ENCODE data around the gene SUN1. TPM values are rescaled to one million over a fixed set of nuclear protein-coding genes. Genes with fewer than 3 reads are reported as not detected.

Gene SUN1
- total and polyA plus RNA-seq, 5 donors, result 86.9 to 163 (median 139) TPM

DNA sequence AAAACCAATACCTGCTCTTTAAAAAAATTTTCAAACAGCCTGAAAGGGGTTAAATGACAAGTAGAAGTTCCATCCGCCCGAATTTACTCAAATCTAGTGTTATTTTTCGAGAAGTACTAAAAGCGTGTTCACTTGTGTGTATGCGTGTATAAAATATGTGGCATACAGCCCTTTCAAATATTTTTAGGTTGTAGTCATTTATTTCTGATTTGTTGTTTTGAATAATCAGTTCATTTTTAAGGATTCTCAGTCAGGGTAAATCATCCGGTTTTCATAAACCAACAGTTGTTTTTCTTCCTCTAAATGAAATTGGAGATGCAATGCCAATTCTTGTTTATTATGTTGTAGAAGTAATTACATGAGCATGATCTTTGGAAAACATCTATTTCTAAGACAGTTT lies 6.9 kb upstream of the SUN1 start:
- H3K4me3 ChIP-seq (ENCODE audit: low read length), result no peak overlapping the region
- ATAC-seq (no peak), DNase-seq (no peak)
- H3K4me1 ChIP-seq (ENCODE audit: control insufficient read depth, insufficient read depth, low read length), result peaks cover 23% of the 10 kb centered on the region
- no peaks in the 10 kb centered on the region for H3K9me3 ChIP-seq (ENCODE audit: control insufficient read depth, low read length)
- 49% methylated on average over 6 of the region's 6 CpGs for WGBS
- no peak overlapping the region for H3K27ac ChIP-seq (ENCODE audit: low read length)
- H3K27me3 ChIP-seq (ENCODE audit: control insufficient read depth, insufficient read depth), result no peaks in the 10 kb centered on the region
- intact Hi-C loops (cut with DNase I), result loop anchor here in 1 of 4 donors (10.0 kb wide), 1 partner anchor 49 kb away; the partner anchor contains the start of gene GET4

DNA sequence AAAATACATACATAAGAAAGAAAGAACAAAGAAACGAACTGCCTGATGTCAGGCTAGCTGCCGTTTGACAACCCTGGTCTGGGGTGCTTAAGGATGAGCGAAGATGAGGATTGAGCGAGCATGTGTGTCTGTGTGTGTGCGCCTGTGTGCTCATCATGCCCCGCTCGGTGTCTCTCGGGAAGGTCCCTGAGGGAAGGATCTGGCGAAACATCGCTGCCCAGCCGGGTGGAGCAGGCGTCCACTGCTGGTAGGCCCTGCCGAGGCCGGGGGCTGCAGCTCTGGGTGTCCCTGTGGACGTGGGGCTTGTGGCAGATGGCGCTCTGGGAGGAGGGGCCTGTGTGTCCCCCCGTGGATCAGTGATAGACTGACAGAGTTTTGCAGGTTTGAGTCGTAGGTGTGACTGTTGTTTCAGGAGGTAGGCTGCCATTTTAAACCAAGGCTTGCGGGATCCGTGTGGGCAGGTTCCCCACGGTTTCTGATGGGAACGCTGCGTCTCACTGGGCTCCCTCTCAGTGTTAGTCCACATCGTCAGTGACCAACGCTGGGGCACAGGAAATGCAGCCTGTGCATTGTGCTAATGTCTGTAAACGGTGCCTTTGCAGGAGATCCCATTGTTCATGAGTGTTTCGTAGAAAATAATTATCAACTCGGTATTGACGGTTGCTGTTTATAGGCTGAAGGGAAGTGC lies 5.9 kb upstream of the SUN1 start:
- Histone ChIP-seq H3K27me3 (ENCODE audit: control insufficient read depth, insufficient read depth) (no peaks in the 10 kb centered on the region), H3K4me1 (ENCODE audit: control insufficient read depth, insufficient read depth, low read length) (peaks cover 28% of the 10 kb centered on the region), H3K27ac (ENCODE audit: low read length) (peak overlapping the region; percentile 84), H3K9me3 (ENCODE audit: control insufficient read depth, low read length) (no peaks in the 10 kb centered on the region), H3K4me3 (ENCODE audit: low read length) (no peak overlapping the region)
- DNase-seq (no peak), ATAC-seq (no peak)
- 57% methylated on average over 29 of the region's 29 CpGs for WGBS
- intact Hi-C loops (cut with DNase I), result loop anchor here in 1 of 4 donors (10.0 kb wide), 1 partner anchor 48 kb away; the partner anchor contains the start of gene GET4

DNA sequence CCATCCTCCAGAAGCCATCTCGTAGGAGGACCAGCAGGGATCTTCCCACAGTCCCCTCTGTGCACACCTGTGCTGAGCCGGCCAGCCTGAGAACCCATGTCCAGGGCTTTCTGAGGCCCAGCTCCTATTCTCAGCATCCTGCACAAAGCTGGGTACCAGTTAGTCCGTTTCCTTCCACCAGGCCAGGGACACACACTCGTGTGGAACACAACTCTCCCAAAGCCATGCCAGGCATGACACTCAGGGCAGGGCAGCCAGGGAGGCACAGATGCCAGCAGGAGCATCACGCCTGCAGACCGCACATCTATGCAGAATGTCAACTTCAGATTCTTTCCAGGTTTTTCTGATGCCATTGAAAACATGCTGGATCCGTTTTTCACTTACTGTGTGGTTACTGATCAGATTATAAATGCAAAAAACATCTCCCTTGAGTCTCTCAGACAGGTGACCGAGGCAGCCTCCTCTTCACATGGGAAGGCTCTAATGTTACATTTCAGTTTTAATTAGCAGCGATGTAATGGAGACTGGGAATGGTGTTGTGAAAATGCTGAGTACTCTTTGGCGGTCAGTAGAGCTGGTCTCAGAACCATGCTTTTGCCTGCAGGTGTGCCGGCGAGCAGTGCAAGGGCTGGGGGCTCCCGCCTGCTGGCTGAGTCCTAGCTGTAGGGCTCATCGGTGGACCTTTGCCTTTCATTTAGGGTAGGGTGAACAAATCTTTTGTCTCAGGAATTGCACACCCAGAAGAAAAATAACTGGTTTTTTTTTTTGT lies 3.3 kb upstream of the SUN1 start:
- no peak for ATAC-seq
- peaks cover 28% of the 10 kb centered on the region for H3K4me1 ChIP-seq (ENCODE audit: control insufficient read depth, insufficient read depth, low read length)
- no peak overlapping the region for H3K4me3 ChIP-seq (ENCODE audit: low read length)
- H3K27me3 ChIP-seq (ENCODE audit: control insufficient read depth, insufficient read depth), result no peaks in the 10 kb centered on the region
- H3K9me3 ChIP-seq (ENCODE audit: control insufficient read depth, low read length), result no peaks in the 10 kb centered on the region
- H3K27ac ChIP-seq (ENCODE audit: low read length), result no peak overlapping the region
- intact Hi-C loops (cut with DNase I), result loop anchor here in 1 of 4 donors (10.0 kb wide), 1 partner anchor 46 kb away; the partner anchor contains the start of gene GET4
- no peak for DNase-seq
- WGBS, result 85% methylated on average over 14 of the region's 14 CpGs

DNA sequence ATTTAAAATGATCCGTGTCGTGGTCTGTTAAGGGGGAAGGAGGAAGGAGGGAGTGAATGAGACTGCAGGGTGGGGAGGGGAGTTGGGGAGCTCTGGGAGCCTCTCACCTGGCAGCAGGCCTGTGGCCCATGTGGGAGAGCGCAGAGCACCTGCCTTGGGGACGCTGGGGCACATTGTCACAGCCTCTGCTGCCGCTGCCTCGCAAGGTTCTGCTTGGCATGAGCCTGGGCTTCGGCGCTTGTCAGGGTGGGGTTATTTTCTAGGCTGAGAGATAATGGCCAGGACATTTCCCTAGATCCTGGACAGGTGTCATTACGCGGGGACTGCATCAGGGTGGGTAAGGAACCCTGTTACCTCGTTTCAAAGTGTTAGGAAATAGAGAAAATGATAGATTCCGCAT lies 2.2 kb upstream of the SUN1 start:
- ATAC-seq (peak in 1 of 2 donors; percentile 7), DNase-seq (no peak)
- intact Hi-C loops (cut with DNase I), result no loop called here
- peaks cover 22% of the 10 kb centered on the region for H3K4me1 ChIP-seq (ENCODE audit: control insufficient read depth, insufficient read depth, low read length)
- H3K27ac ChIP-seq (ENCODE audit: low read length), result peak overlapping the region; percentile 22
- H3K4me3 ChIP-seq (ENCODE audit: low read length), result no peak overlapping the region
- WGBS, result 51% methylated on average over 12 of the region's 12 CpGs
- no peaks in the 10 kb centered on the region for H3K27me3 ChIP-seq (ENCODE audit: control insufficient read depth, insufficient read depth)
- H3K9me3 ChIP-seq (ENCODE audit: control insufficient read depth, low read length), result no peaks in the 10 kb centered on the region

DNA sequence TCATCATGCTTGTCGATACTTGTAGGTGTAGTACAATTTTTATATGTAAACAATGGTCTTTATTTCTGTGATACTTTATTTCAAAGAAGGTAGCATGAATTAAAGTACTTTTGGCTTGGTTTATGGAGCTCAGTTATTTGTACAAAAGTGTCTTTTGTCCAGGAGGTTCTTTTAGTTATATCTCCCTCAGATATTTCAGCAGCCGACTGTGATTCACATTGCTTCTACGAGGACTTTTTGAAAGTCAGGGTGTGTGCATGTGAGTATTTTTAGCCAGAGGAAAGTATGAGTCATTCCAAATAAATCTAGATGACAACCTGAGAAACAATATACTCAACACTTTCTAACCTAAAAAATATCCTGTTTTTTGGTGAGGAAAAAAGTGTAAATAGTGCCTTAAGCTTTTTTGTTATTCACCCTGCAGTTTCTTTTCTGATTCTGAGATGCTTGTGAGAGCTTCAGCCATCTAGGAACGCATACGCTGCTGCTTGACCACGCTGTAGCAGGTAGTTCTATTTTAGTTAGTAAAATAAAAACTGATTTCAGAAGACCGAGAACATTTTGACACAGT lies 595 bp upstream of the SUN1 start:
- peak overlapping the region; percentile 1 for H3K4me3 ChIP-seq (ENCODE audit: low read length)
- DNase-seq (no peak), ATAC-seq (peak; percentile 68 to 81)
- intact Hi-C loops (cut with DNase I), result no loop called here
- peak overlapping the region; percentile 58 for H3K27ac ChIP-seq (ENCODE audit: low read length)
- 13% methylated on average over 7 of the region's 7 CpGs for WGBS
- peaks cover 20% of the 10 kb centered on the region for H3K4me1 ChIP-seq (ENCODE audit: control insufficient read depth, insufficient read depth, low read length)
- no peaks in the 10 kb centered on the region for H3K9me3 ChIP-seq (ENCODE audit: control insufficient read depth, low read length)
- no peaks in the 10 kb centered on the region for H3K27me3 ChIP-seq (ENCODE audit: control insufficient read depth, insufficient read depth)

DNA sequence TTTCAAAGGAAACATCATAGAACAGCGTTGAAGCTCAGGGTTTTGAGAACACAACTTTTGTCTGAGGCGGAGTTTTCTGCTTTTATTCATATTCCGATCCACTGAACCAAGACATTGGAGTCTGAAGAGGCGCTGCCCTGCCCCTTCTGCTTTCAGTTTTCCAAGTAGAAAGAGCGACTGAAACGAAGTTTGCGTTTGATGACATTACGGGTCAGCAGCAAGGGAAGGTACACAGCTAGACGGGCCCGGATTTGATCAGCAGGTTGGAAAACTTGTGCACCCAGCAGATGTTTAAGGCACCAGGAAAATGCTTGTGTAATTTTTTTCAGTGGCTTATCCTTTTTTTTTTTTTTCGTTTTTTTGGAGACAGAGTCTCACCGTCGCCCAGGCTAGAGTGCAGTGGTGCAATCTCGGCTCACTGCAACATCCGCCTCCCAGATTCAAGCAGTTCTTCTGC lies 720 bp downstream of the SUN1 start:
- WGBS, result 91% methylated on average over 15 of the region's 15 CpGs
- intact Hi-C loops (cut with DNase I), result no loop called here
- no peak for ATAC-seq
- DNase-seq, result no peak
- no peaks in the 10 kb centered on the region for H3K27me3 ChIP-seq (ENCODE audit: control insufficient read depth, insufficient read depth)
- no peak overlapping the region for H3K4me3 ChIP-seq (ENCODE audit: low read length)
- no peaks in the 10 kb centered on the region for H3K9me3 ChIP-seq (ENCODE audit: control insufficient read depth, low read length)
- H3K27ac ChIP-seq (ENCODE audit: low read length), result peak overlapping the region; percentile 73
- peaks cover 23% of the 10 kb centered on the region for H3K4me1 ChIP-seq (ENCODE audit: control insufficient read depth, insufficient read depth, low read length)

DNA sequence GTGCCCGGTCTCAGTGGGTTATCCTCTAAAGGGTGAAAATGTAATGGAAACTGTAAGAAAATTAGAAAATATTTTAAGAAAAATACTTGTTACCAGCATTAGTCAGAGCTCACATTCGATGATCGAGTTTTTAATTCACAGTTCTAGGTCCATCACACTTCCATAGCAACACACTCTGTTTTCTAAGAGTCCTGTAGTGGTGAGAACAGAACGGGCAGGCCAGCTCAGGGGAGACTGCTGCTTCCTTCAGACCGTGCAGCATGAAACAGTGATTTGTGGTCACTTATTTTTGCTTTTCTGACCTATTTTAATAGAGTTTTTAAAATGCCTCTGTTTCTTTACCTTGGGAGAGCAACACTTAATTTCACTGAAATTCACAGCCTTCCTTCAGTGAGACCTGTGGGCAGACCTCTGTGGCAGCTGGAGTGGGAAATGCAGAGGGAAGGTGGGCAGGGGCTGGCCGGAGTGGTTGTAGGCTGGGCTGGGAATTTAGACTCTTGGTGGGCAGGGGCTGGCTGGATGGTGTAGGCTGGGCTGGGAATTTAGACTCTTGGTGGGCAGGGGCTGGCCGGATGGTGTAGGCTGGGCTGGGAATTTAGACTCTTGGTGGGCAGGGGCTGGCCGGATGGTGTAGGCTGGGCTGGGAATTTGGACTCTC lies 1.5 kb downstream of the SUN1 start:
- no peak for DNase-seq
- Histone ChIP-seq H3K27ac (ENCODE audit: low read length) (peak overlapping the region; percentile 49), H3K27me3 (ENCODE audit: control insufficient read depth, insufficient read depth) (no peaks in the 10 kb centered on the region), H3K4me3 (ENCODE audit: low read length) (no peak overlapping the region), H3K4me1 (ENCODE audit: control insufficient read depth, insufficient read depth, low read length) (peaks cover 23% of the 10 kb centered on the region), H3K9me3 (ENCODE audit: control insufficient read depth, low read length) (no peaks in the 10 kb centered on the region)
- ATAC-seq, result no peak
- intact Hi-C loops (cut with DNase I), result no loop called here
- 83% methylated on average over 8 of the region's 8 CpGs for whole genome bisulfite sequencing

DNA sequence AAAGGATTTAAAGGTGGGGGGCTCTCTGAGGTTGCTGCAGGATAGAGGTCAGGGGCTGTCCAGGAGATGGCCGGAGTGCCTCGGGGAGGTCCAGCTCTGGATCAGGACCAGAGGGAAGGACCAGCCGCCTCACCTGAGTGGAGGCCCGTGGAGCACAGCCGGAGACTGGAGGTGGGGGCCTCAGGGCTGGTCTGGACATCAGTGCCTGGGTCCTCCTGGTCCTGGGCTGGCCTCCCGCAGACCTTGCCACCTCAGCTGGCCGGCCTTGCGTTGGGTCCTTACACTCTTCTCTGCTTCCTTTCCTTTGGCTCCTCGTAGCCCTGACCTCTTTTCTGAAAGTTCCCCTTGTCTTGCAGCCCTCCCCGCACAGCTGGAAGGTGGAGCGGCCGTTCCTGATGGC lies 2.0 kb downstream of the SUN1 start:
- intact Hi-C loops (cut with DNase I), result no loop called here
- no peak for ATAC-seq
- DNase-seq, result peak in 1 of 3 donors; percentile 23
- Histone ChIP-seq H3K27me3 (ENCODE audit: control insufficient read depth, insufficient read depth) (no peaks in the 10 kb centered on the region), H3K27ac (ENCODE audit: low read length) (peak overlapping the region; percentile 21), H3K4me3 (ENCODE audit: low read length) (no peak overlapping the region), H3K9me3 (ENCODE audit: control insufficient read depth, low read length) (no peaks in the 10 kb centered on the region), H3K4me1 (ENCODE audit: control insufficient read depth, insufficient read depth, low read length) (peaks cover 23% of the 10 kb centered on the region)
- whole genome bisulfite sequencing, result 90% methylated on average over 12 of the region's 12 CpGs

DNA sequence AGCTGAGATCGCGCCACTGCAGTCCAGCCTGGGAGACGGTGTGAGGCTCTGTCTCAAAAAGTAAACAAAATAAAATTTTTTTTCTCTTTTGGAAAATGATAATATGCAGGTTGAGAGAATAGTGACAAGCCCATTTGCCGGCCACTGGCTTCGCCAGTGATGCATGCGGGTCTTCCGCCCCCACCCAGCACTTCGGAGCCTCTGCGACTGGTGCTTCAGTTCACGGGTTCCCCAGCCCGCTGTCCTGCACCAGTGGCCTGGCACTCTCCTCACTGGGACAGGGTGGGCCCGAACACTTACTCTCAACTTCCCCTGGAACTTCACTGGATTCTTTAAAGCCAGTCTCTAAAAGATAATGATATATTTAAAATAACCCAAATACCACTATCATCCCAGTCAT lies 2.7 kb downstream of the SUN1 start:
- H3K27ac ChIP-seq (ENCODE audit: low read length), result peak overlapping the region; percentile 53
- H3K27me3 ChIP-seq (ENCODE audit: control insufficient read depth, insufficient read depth), result no peaks in the 10 kb centered on the region
- H3K9me3 ChIP-seq (ENCODE audit: control insufficient read depth, low read length), result no peaks in the 10 kb centered on the region
- no peak for DNase-seq
- no peak overlapping the region for H3K4me3 ChIP-seq (ENCODE audit: low read length)
- ATAC-seq, result no peak
- 95% methylated on average over 12 of the region's 12 CpGs for WGBS
- intact Hi-C loops (cut with DNase I), result loop anchor here in 2 of 4 donors (5.0 kb wide), 1 partner anchor 37 kb away; no protein-coding TSS in a partner anchor
- peaks cover 22% of the 10 kb centered on the region for H3K4me1 ChIP-seq (ENCODE audit: control insufficient read depth, insufficient read depth, low read length)

DNA sequence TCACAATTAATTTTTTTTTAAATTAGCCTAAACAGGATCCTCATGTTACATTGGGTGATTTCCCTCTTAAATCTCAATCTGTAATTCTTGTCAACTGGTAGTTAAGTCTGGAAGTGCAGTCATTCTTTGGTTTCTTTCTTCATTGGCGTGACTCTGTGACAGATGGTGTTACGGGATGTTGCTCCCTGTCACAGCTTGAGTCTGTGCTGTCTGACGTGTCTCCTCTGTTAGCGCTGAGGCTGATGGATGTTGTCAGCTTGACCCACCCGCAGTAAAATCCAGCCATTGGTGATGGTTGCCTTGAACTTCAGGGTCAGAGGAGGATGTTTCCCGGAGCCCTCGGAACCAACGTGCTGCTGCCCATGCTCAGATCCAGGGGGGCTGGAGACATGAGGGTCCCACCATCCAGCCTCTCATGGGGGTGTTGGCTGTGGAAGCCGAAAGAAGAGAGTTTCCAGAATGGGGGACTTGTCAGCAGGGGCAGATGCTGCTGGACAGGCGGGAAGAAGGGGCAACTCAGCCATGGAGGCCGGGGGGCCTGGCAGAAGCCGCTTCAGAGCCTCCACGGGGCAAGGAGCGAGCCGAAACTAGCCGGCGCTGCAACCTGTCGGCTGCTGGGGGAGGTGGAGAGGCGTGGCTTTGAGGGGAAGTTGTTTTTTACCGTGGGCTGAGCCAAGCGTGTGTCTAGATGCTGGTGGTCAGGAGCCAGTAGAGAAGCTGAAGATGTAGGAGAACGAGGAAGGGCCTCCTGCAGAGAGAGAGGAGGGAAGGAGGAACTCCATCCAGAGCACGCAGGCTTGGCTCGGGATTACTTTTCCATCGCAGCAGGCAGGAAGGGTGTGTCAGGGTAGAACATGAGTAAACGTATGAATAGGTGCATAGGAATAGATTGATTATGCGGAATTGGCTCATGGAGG lies 3.5 kb downstream of the SUN1 start:
- Histone ChIP-seq H3K9me3 (ENCODE audit: control insufficient read depth, low read length) (no peaks in the 10 kb centered on the region), H3K4me3 (ENCODE audit: low read length) (no peak overlapping the region), H3K27ac (ENCODE audit: low read length) (peak overlapping the region; percentile 75), H3K4me1 (ENCODE audit: control insufficient read depth, insufficient read depth, low read length) (peaks cover 17% of the 10 kb centered on the region), H3K27me3 (ENCODE audit: control insufficient read depth, insufficient read depth) (no peaks in the 10 kb centered on the region)
- WGBS, result 74% methylated on average over 27 of the region's 27 CpGs
- intact Hi-C loops (cut with DNase I), result loop anchor here in 2 of 4 donors (5.0 kb wide), 1 partner anchor 37 kb away; no protein-coding TSS in a partner anchor
- ATAC-seq (peak in 1 of 2 donors; percentile 50), DNase-seq (no peak)

Measured in right cardiac atrium (tissue), 5 donors.